Measurements from ENCODE around the gene COMT.

Gene COMT

GRCh38 chr22:19996694-19997384 is 55.3 kb downstream of the COMT start:
- Histone ChIP-seq H3K9me3 (ENCODE audit: severe bottlenecking) (no peaks in the 10 kb centered on the region), H3K27me3 (ENCODE audit: insufficient read depth, low read depth, severe bottlenecking) (no peaks in the 10 kb centered on the region), H3K36me3 (no peaks in the 10 kb centered on the region), H3K4me3 (ENCODE audit: low read depth, low read length) (no peak overlapping the region), H3K27ac (peak overlapping the region; percentile 34)
- DNase-seq: no peak
- TF ChIP-seq CTCF (IDR thresholded peaks at IDR 0.05; ENCODE audit: low read depth, low read length): no peak

- no peaks in the 10 kb centered on the region for H3K36me3 ChIP-seq
Measured at GRCh38 chr22:19997561-19998231, 56.1 kb downstream of the COMT start.

GRCh38 chr22:19998232-19998951 is 56.8 kb downstream of the COMT start:
- no peak for TF ChIP-seq CTCF (IDR thresholded peaks at IDR 0.05; ENCODE audit: low read depth, low read length)
- Histone ChIP-seq H3K27ac (peak overlapping the region; percentile 89), H3K9me3 (ENCODE audit: severe bottlenecking) (no peaks in the 10 kb centered on the region), H3K36me3 (no peaks in the 10 kb centered on the region), H3K27me3 (ENCODE audit: insufficient read depth, low read depth, severe bottlenecking) (no peaks in the 10 kb centered on the region), H3K4me3 (ENCODE audit: low read depth, low read length) (no peak overlapping the region)
- no peak for DNase-seq

More at GRCh38 chr22:19997561-19998231, 56.1 kb downstream of the COMT start:
- H3K27ac ChIP-seq: peak overlapping the region; percentile 89
- no peaks in the 10 kb centered on the region for H3K27me3 ChIP-seq (ENCODE audit: insufficient read depth, low read depth, severe bottlenecking)
- no peak overlapping the region for H3K4me3 ChIP-seq (ENCODE audit: low read depth, low read length)
- TF ChIP-seq CTCF (IDR thresholded peaks at IDR 0.05; ENCODE audit: low read depth, low read length): no peak
- H3K9me3 ChIP-seq (ENCODE audit: severe bottlenecking): no peaks in the 10 kb centered on the region
- DNase-seq: no peak

- peak; percentile 93 for DNase-seq
- Histone ChIP-seq H3K27ac (peak overlapping the region; percentile 89), H3K9me3 (ENCODE audit: severe bottlenecking) (peaks cover under 1% of the 10 kb centered on the region), H3K4me3 (ENCODE audit: low read depth, low read length) (peak overlapping the region; percentile 16; the same call in 1 of the 2 replicates), H3K36me3 (no peaks in the 10 kb centered on the region), H3K27me3 (ENCODE audit: insufficient read depth, low read depth, severe bottlenecking) (no peaks in the 10 kb centered on the region)
- peak; percentile 40 for TF ChIP-seq CTCF (IDR thresholded peaks at IDR 0.05; ENCODE audit: low read depth, low read length)
Measured at GRCh38 chr22:19998991-19999820, 57.6 kb downstream of the COMT start.

GRCh38 chr22:20000246-20001081 is 58.9 kb downstream of the COMT start:
- Histone ChIP-seq H3K36me3 (no peaks in the 10 kb centered on the region), H3K9me3 (ENCODE audit: severe bottlenecking) (peaks cover 7% of the 10 kb centered on the region), H3K4me3 (ENCODE audit: low read depth, low read length) (peak overlapping the region; percentile 16), H3K27me3 (ENCODE audit: insufficient read depth, low read depth, severe bottlenecking) (no peaks in the 10 kb centered on the region), H3K27ac (peak overlapping the region; percentile 89)
- peak; percentile 55; the same call in 1 of the 2 replicates for TF ChIP-seq CTCF (IDR thresholded peaks at IDR 0.05; ENCODE audit: low read depth, low read length)
- peak; percentile 72 for DNase-seq
